HFF-Myc (cell line): ENCODE data around the gene EVI5.

ENCODE experiments used
- DNase-seq: peaks from one replicate; pipeline ENCODE4 v3.0.0-alpha.2; 2011; ENCODE audit warnings: low read depth; ENCODE audit errors: extremely low read depth
- H3K4me3 ChIP-seq: replicated peaks from 2 replicates; pipeline ENCODE4 v1.5.1; 2011; ENCODE audit warnings: low read depth, mild to moderate bottlenecking, control low read depth, low read length
- TF ChIP-seq, protein P1 (sequence below): IDR thresholded peaks from 2 replicates; pipeline ENCODE4 v1.5.1; 2012; ENCODE audit warnings: mild to moderate bottlenecking, low read depth, low read length, control low read depth; ENCODE audit errors: missing control alignments

Gene EVI5

DNA sequence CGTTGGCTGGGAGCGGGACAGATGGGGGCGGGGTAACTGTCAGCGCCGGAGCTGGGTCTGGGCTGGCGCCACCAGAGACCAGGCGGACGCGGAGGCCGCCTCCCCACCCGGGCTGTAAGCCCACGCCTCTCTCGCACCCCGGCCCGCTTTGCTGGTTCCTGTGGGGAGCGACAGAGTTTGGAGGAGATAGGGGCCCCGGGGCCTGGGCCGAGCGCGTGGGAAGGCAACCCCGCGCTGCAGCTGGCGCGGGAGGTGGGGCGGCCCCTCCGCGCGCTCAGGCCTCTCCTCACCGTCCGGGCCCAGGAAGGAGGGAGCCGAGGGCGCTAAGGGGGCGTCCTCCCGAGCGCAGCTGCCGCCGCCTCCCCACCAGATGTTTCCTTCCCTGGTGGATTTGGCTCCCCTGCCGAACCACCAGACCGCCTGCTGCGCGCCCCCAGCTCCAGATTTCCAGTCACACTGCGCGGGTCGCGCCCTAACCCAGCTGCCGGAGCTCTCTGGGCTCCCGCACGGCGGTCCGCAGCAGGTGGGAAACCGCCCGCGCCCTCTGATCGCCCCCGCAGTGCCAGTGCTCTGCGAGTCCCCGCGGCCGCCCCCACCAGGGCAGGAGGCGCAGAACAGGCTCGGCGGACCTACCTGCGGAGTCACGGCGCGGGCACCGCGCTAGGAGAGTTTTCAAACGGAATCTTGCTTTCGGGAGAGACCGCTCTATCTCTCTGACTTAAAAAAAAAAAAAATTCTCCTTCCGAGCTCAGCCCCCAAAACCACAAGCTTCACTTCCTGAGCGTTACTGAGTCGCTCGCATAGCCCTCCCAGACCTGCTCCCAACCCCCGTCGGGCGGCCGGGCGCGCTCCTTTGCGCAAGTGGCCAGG is 299.3 kb downstream of the EVI5 start:
- TF ChIP-seq, protein P1, sequence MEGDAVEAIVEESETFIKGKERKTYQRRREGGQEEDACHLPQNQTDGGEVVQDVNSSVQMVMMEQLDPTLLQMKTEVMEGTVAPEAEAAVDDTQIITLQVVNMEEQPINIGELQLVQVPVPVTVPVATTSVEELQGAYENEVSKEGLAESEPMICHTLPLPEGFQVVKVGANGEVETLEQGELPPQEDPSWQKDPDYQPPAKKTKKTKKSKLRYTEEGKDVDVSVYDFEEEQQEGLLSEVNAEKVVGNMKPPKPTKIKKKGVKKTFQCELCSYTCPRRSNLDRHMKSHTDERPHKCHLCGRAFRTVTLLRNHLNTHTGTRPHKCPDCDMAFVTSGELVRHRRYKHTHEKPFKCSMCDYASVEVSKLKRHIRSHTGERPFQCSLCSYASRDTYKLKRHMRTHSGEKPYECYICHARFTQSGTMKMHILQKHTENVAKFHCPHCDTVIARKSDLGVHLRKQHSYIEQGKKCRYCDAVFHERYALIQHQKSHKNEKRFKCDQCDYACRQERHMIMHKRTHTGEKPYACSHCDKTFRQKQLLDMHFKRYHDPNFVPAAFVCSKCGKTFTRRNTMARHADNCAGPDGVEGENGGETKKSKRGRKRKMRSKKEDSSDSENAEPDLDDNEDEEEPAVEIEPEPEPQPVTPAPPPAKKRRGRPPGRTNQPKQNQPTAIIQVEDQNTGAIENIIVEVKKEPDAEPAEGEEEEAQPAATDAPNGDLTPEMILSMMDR, result peak; percentile 11
- peak overlapping the region; percentile 33 for H3K4me3 ChIP-seq
- DNase-seq, result no peak

DNA sequence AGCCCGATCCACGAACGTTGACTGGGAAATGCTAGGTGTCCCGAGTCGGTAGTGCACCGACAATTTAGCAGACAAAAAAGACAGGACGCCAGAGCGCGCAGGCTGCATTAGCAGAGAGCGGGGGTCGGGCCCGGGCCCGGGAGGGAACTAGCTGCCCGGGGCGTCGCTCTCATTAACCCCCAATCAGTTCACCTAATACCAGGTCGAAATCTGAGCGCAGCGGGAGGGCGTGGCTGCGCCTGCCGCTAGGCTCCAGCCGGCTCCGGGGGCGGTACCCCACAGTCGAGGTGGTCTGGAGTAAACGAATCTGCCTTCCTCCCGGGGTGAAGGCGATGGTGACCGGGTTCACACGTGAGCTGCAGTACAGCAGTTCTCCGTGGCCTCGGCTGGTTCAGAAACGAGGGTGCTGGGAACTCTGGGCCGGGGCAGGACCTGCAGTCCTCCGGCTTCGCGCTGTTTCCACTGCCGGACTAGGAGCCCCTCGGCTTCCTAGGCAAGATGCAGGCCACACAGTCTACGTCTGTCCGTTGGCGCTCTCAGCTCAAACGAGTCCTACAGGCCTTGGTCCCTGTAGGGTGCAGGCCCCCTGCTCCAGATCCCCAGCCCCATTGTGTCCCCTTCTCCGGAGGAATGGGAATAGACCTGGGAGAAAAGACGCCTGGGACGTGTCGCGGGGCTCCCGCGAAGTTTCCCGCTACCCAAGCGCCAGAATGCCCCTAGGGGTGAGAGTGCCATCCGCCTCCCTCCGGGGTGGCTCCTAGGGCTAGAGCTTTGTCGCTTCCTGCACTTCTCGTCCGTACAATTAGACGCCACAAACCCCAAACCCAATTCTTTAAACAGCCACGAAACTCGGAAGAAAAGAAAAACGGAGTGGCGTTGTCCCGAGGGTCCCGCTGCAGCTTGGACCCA is 300.2 kb downstream of the EVI5 start:
- TF ChIP-seq, protein P1, result no peak
- peak overlapping the region; percentile 33 for H3K4me3 ChIP-seq
- no peak for DNase-seq

DNA sequence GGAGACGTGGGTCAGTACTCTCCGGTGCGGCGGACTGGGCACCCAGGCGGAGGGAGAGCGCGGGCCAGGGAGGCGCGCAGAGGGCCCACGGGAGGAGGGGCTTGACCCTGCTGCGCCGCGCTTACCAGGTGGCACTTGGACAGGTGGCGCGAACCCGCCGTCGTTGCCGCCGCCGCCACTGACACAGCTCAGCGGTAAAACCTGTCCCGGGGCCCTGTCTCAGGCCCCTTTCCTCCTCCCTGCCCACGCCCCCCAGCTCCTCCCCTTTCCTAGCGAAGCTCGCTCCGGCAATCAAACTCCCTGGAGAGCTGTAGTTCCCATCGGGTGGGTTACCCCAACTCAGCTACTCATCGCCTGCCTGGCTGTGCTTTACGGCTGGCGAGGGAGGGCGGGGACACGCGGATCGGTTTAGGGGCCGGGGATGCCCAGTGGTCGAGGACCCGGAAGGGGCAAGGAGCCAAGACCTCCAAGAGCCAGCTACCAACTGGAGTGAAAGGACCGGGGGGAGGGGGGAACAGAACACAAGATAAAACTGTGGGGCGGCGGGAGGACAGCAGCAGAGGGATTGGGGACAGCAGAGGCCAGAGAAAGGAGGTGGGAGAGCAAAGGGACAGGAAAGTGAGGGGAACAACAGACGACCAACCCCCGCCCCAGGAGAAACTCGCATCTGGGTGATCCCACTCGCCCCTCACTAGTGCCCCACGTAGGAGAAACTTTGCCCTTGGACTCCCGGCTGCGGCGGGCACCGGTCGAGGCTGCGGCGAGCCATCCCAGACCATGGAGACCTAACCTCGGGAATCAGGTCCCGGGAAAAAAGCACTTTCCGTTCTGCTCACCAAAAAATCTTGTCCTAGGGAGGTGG is 301.1 kb downstream of the EVI5 start:
- H3K4me3 ChIP-seq, result 0 out of 2 replicates have a peak overlapping the region, but pooled peaks have one; percentile 4
- TF ChIP-seq, protein P1, result no peak
- no peak for DNase-seq

DNA sequence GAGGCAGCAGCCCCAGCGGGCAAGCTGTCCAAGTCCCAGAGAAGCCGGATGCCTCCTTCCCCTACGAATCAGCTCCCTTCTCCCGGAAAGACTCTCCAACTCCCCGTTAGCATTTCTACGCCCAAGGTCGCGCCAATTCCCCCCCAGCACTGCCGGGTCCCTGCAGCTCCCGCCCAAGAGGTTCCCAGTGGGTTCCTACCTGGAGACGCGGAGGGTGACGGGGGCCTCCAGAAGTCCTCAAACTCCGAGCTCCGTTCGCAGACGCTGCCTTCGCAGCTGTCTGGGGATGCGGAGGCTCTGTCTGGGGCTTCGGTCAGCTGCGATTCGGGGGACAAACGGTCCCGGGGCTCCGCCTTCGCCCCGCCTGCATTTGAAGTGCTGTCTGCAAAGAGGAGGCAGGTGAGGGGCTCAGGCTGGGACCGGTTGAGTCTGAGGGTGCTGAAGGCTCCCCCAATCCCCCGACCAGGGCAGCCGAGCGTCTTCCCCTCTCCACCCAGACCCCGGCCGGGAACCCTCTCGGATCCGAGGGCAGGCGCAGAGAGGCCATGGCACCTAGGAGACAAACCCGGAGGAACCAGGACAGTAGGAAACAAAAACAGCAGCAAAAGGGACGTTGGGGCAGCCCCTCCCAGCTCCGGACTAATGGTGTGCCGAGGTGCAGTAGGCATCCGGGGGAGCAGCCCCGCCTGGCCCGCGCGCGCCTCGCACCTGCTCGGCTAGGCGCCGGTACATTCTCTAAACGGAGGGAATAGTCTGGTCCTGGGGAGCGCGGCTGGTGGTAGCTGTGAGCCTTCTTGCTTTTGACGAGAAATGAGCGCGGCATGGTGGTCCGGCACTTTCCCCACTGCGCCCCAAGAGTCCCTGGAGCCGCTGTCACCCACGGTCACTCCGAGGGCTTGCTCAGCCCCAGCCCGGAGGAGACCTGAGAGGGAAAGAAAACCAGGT is 302.0 kb downstream of the EVI5 start:
- DNase-seq, result no peak
- H3K4me3 ChIP-seq, result peak overlapping the region; percentile 14
- TF ChIP-seq, protein P1, result no peak

DNA sequence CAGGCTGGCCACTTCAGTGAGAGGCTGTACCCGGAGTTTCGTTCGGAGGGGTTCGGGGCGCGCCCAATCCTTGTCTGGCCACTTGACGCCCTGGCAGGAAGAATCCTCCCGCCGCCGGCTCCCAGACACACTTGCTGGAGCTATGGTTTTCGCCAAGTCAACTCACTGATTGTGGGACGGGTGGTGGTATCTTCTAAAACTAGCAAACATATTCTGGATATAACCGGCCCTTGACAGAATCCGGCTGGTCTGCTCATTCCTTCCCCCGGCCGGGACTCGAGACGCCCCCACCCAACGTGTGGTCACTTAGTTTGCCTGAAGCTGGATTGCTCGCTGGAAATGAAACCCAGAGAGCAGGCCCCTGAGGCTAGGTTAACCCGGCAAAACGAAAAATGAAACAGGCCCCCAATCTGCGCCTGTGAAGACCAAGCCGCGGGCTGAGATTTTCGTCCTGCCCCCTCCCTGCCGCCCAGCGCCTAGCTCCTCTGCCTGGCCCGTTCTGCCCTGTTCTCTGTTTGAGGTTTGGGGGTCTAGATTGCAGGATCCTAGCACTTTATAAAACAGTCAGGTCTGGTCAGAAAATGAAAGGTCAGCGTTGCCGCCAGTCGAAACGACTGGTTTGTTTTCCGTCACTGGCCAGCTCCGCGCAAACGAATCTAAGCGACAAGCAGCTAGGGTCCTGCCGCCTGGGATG is 302.8 kb downstream of the EVI5 start:
- TF ChIP-seq, protein P1, result no peak
- no peak for DNase-seq
- peak overlapping the region; percentile 14 for H3K4me3 ChIP-seq
